GM12878 (cell line): Measurements from ENCODE around the gene TMEM131L. TPM values are rescaled to one million over a fixed set of nuclear protein-coding genes. Genes with fewer than 3 reads are reported as not detected.

Experiments used
- ATAC-seq: fragments of 200-7000 bp; cut with Tn5 transposase; 3 replicates; pipeline ENCODE4 v1.9.1; 2020; ENCODE audit warnings: mild to moderate bottlenecking, moderate library complexity
- BruUV-seq: library from RNA; stranded (reverse); fragments of 400-500 nt; replicated peaks from 2 replicates; lab custom pipeline; 2021; lab: Mats Ljungman, UMichigan
- CTCF ChIA-PET: fragments of 300-600 bp; sonication (Branson Sonifier 250); formaldehyde crosslinking; extraction: SDS; loops from one replicate; lab custom pipeline; 2021; ENCODE audit warnings: inconsistent platforms; lab: Yijun Ruan, JAX
- POLR2A ChIA-PET: fragments of 350-600 bp; formaldehyde crosslinking; extraction: SDS; loops from one replicate; lab custom pipeline; 2021; ENCODE audit warnings: inconsistent platforms; lab: Charles Lee
- RAD21 ChIA-PET: fragments of 300-600 bp; sonication (Branson Sonifier 250); formaldehyde crosslinking; loops from one replicate; lab custom pipeline; 2023; ENCODE audit warnings: antibody characterized with exemption; ENCODE audit not compliant: unreplicated experiment; lab: Charles Lee
- SMC1A ChIA-PET: fragments of 300-600 bp; sonication (Branson Sonifier 250); formaldehyde crosslinking; loops from one replicate; lab custom pipeline; 2023; ENCODE audit not compliant: unreplicated experiment, uncharacterized antibody; lab: Charles Lee
- DNase-seq: peaks from one replicate; pipeline ENCODE4 v3.0.0-alpha.2; 2011; ENCODE audit warnings: low read depth, low spot score
- FAIRE-seq: peaks from 3 replicates; lab custom pipeline; 2011; peaks lifted over from hg19 to GRCh38; lab: Jason Lieb, UNC
- H2AFZ ChIP-seq: 2 replicates; pipeline ENCODE4 v1.6.0; 2011; ENCODE audit warnings: low read depth, low read length, control low read depth; ENCODE audit not compliant: control insufficient read depth
- H3K27ac ChIP-seq: 2 replicates; pipeline ENCODE4 v1.5.1; 2011; ENCODE audit warnings: control low read depth; ENCODE audit not compliant: control insufficient read depth, insufficient read depth
- H3K27me3 ChIP-seq, 2 experiments: replicated peaks in 1 of 2; 2 replicates each; pipeline versions ENCODE4 v1.6.0 to v1.6.1; 2011; ENCODE audit warnings: low read length in 1 of 2; ENCODE audit not compliant: control insufficient read depth in 2 of 2, insufficient read depth in 2 of 2
- H3K36me3 ChIP-seq, 2 experiments: 2 replicates each; pipeline ENCODE4 v1.5.1; 2011; ENCODE audit warnings: low read length in 1 of 2; ENCODE audit not compliant: control insufficient read depth in 2 of 2, insufficient read depth in 2 of 2
- H3K4me1 ChIP-seq: 2 replicates; pipeline ENCODE4 v1.6.1; 2011; ENCODE audit warnings: mild to moderate bottlenecking, low read length, moderate library complexity, mixed read lengths; ENCODE audit not compliant: control insufficient read depth, insufficient read depth
- H3K4me2 ChIP-seq: 2 replicates; pipeline ENCODE4 v1.6.0; 2011; ENCODE audit warnings: control low read depth; ENCODE audit not compliant: control insufficient read depth, insufficient read depth
- H3K4me3 ChIP-seq: fragments of 200-600 bp; sonication (generic); 2 replicates; pipeline ENCODE4 v1.5.1; 2016
- H3K79me2 ChIP-seq: 2 replicates; pipeline ENCODE4 v1.6.0; 2011; ENCODE audit warnings: low read length; ENCODE audit not compliant: control insufficient read depth, insufficient read depth
- H3K9ac ChIP-seq: 2 replicates; pipeline ENCODE4 v1.8.0; 2011; ENCODE audit warnings: low read length, control low read depth, mixed read lengths; ENCODE audit not compliant: control insufficient read depth, insufficient read depth
- H3K9me3 ChIP-seq: replicated peaks from 3 replicates; pipeline ENCODE4 v1.5.1; 2011; ENCODE audit warnings: mild to moderate bottlenecking, low read length; ENCODE audit not compliant: control insufficient read depth, insufficient read depth
- H4K20me1 ChIP-seq: 2 replicates; pipeline ENCODE4 v1.6.0; 2011; ENCODE audit not compliant: control insufficient read depth, insufficient read depth
- ATF2 ChIP-seq: IDR thresholded peaks from 2 replicates; pipeline ENCODE4 v1.6.1; 2012; ENCODE audit warnings: low read length, inconsistent platforms
- CREB1 ChIP-seq: IDR thresholded peaks from 2 replicates; pipeline ENCODE4 v1.6.1; 2012; ENCODE audit warnings: low read depth, mild to moderate bottlenecking, inconsistent platforms
- FOXM1 ChIP-seq: IDR thresholded peaks from 2 replicates; pipeline ENCODE4 v1.6.1; 2012; ENCODE audit warnings: low read depth, mild to moderate bottlenecking, inconsistent platforms, low read length, moderate library complexity
- HSF1 ChIP-seq: fragments of 150-350 bp; IDR thresholded peaks from 2 replicates; pipeline ENCODE4 v1.6.1; 2014; ENCODE audit warnings: mild to moderate bottlenecking, low read depth, low read length
- JUNB ChIP-seq: IDR thresholded peaks from 2 replicates; pipeline ENCODE4 v1.6.1; 2016; ENCODE audit warnings: antibody characterized with exemption, mild to moderate bottlenecking
- MAX ChIP-seq: IDR thresholded peaks from 2 replicates; pipeline ENCODE4 v1.6.1; 2012; ENCODE audit warnings: low read depth, low read length, improper control_type of control experiment
- MTA3 ChIP-seq: IDR thresholded peaks from 2 replicates; pipeline ENCODE4 v1.6.1; 2012; ENCODE audit warnings: low read length, inconsistent platforms, borderline replicate concordance
- MYC ChIP-seq: IDR thresholded peaks from 2 replicates; pipeline ENCODE4 v1.6.1; 2011; ENCODE audit warnings: mild to moderate bottlenecking, low read length, moderate library complexity, inconsistent platforms; ENCODE audit not compliant: insufficient read depth, insufficient replicate concordance, insufficient read length, severe bottlenecking
- POLR2A ChIP-seq: IDR thresholded peaks from 2 replicates; pipeline ENCODE4 v1.6.1; 2011; ENCODE audit warnings: low read depth, mild to moderate bottlenecking, low read length
- SKIL ChIP-seq: fragments of 450-650 bp; IDR thresholded peaks from 2 replicates; pipeline ENCODE4 v1.6.1; 2017; ENCODE audit warnings: mild to moderate bottlenecking, low read depth, inconsistent platforms; ENCODE audit not compliant: poor library complexity, severe bottlenecking
- ZBED1 ChIP-seq: IDR thresholded peaks from 2 replicates; pipeline ENCODE4 v1.6.1; 2016; ENCODE audit warnings: borderline replicate concordance
- ZNF592 ChIP-seq: fragments of 450-650 bp; IDR thresholded peaks from 2 replicates; pipeline ENCODE4 v1.6.1; 2017; ENCODE audit warnings: mild to moderate bottlenecking, moderate library complexity
- WGBS: methylation state at CpG from one replicate; pipeline ENCODE4 v1.1.6; 2016; ENCODE audit warnings: low lambda C conversion rate; ENCODE audit not compliant: insufficient replicate concordance, insufficient coverage; ENCODE audit errors: missing lambda C conversion rate; 5-methylcytosine and 5-hydroxymethylcytosine counted together
- in situ Hi-C: fragments of 300-500 bp; cut with MboI; formaldehyde crosslinking; loops from 9 replicates; pipeline ENCODE4 v1.14.3; 2018; ENCODE audit warnings: mixed read lengths
- intact Hi-C: fragments of 100-400 bp; cut with micrococcal nuclease; formaldehyde crosslinking; loops from one replicate; pipeline ENCODE4 v1.14.2; 2022; ENCODE audit not compliant: unreplicated experiment
- polyA plus RNA-seq, 11 experiments: library from polyadenylated mRNA; depleted of rRNA in 4 of 11; unstranded in 6 of 11; stranded (reverse) in 5 of 11; fragments of >200 nt; fragmentation: Nextera tagmentation in 4 of 11; fragmentation: Illumina TruSeq in 1 of 11; extraction: Ambion mirVana in 4 of 11; extraction: Trizol in 1 of 11; gene quantifications; 1 replicate in 1 of 11; 2 replicates in 10 of 11; pipeline versions ENCODE4 v1.2.1 to v1.2.3, GENCODE V29; 2011 to 2016; ENCODE audit warnings: inconsistent platforms in 2 of 11, missing spikeins in 2 of 11, low read depth in 1 of 11
- total RNA-seq, 4 experiments: library from RNA; depleted of rRNA in 3 of 4; stranded (reverse); fragments of >200 nt in 3 of 4; fragmentation: Illumina TruSeq in 1 of 4; extraction: Trizol in 1 of 4; gene quantifications; 2 replicates each; pipeline versions ENCODE4 v1.2.1 to v1.2.3, GENCODE V29; 2013 to 2021

Gene TMEM131L
- total and polyA plus RNA-seq, 10 of the 15 experiments (the other 5 are each of a cell fraction or from before 2014, with no cell fraction given): 8.5 to 101 (median 74.4) TPM

- intact Hi-C loops: no loop called here
- Histone ChIP-seq H3K4me2 (peak overlapping the region; percentile 75), H3K4me3 (peak overlapping the region; percentile 44), H3K36me3 (peaks cover 8 to 16% of the 10 kb centered on the region in 2 experiments; a peak in 3 of 4 replicates), H3K9me3 (no peaks in the 10 kb centered on the region; the same call in 2 of the 3 replicates), H3K27me3 (no peaks in the 10 kb centered on the region), H3K27ac (peak overlapping the region; percentile 72), H4K20me1 (no peaks in the 10 kb centered on the region), H3K4me1 (peaks cover 61% of the 10 kb centered on the region), H2AFZ (no peak overlapping the region), H3K79me2 (peaks cover 93% of the 10 kb centered on the region), H3K9ac (peak overlapping the region; percentile 27)
- BruUV-seq: no TSS peak
- FAIRE-seq (no peak), ATAC-seq (no peak), DNase-seq (no peak)
- RAD21 ChIA-PET: interaction anchor here (0.9 to 5.3 kb wide), 18 partner anchors 10 to 169 kb away, joined by 3 to 118 read pairs (median 6); partner anchors contain the start of gene TMEM131L
- CTCF ChIA-PET: interaction anchor here (0.9 to 5.1 kb wide), 16 partner anchors 8 to 138 kb away, joined by 3 to 54 read pairs (median 6); partner anchors contain the start of genes MND1 and TMEM131L
- POLR2A ChIA-PET: interaction anchor here (0.5 to 4.8 kb wide), 14 partner anchors 10 to 83 kb away, joined by 3 to 64 read pairs (median 8); partner anchors contain the start of gene TMEM131L
- in situ Hi-C loops: no loop called here
- SMC1A ChIA-PET: interaction anchor here (0.8 to 8.6 kb wide), 24 partner anchors 7 to 137 kb away, joined by 3 to 121 read pairs (median 8); partner anchors contain the start of gene TMEM131L
- 1% methylated on average over 10 of the region's 10 CpGs for WGBS
- TF ChIP-seq HSF1 (no peak), POLR2A (no peak), ATF2 (no peak), CREB1 (no peak), FOXM1 (no peak), SKIL (no peak), MYC (no peak), ZBED1 (no peak), MTA3 (no peak), ZNF592 (no peak), JUNB (no peak), MAX (no peak)
Measured at GRCh38 chr4:153483432-153484418, 17.6 kb downstream of the TMEM131L start.
